ES-I3 (cell line): ENCODE results near the gene GBX1.

ENCODE experiments used
- H3K36me3 ChIP-seq: 2 replicates; pipeline ENCODE4 v1.6.1; 2013; ENCODE audit warnings: mild to moderate bottlenecking, low read length, control low read depth, moderate library complexity; ENCODE audit not compliant: insufficient read depth
- H3K4me1 ChIP-seq: 2 replicates; pipeline ENCODE4 v1.6.1; 2013; ENCODE audit warnings: mild to moderate bottlenecking, control low read depth, low read length; ENCODE audit not compliant: insufficient read depth
- H3K9ac ChIP-seq: 2 replicates; pipeline ENCODE4 v1.6.1; 2013; ENCODE audit warnings: low read depth, mild to moderate bottlenecking, low read length, moderate library complexity
- H3K9me3 ChIP-seq: 2 replicates; pipeline ENCODE4 v1.6.1; 2013; ENCODE audit warnings: mild to moderate bottlenecking, low read length, moderate library complexity; ENCODE audit not compliant: control insufficient read depth, insufficient read depth

Gene GBX1

GRCh38 chr7:151173386-151174245 lies 6.1 kb upstream of the GBX1 start:
- H3K36me3 ChIP-seq, result no peaks in the 10 kb centered on the region
- H3K9ac ChIP-seq, result no peak overlapping the region
- no peaks in the 10 kb centered on the region for H3K4me1 ChIP-seq

GRCh38 chr7:151172273-151173141 lies 5.0 kb upstream of the GBX1 start:
- H3K36me3 ChIP-seq, result no peaks in the 10 kb centered on the region
- H3K9me3 ChIP-seq, result no peaks in the 10 kb centered on the region; the same call in 1 of the 2 replicates

More at GRCh38 chr7:151173386-151174245, 6.1 kb upstream of the GBX1 start:
- H3K9me3 ChIP-seq, result no peaks in the 10 kb centered on the region; the same call in 1 of the 2 replicates

DNA sequence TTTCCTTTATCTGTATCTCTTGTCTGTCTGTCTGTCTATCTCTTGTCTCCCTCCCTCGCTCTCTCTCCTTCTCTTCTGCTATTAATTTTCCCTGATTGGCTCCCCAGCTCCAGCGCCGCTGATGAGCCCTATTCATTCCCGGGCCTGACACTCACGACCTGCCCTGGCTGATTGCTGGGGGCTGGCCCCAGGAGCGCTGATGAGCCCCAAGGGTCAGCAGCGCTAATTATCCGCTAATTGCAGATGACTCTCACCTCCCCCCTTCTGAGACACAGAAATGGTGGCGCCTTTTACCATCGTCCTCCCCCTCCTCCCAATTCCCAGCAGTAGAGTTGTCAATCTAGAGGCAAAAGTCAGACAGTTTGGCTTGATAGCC lies 1.3 kb upstream of the GBX1 start:
- Histone ChIP-seq H3K36me3 (no peaks in the 10 kb centered on the region), H3K4me1 (no peaks in the 10 kb centered on the region), H3K9me3 (no peaks in the 10 kb centered on the region; the same call in 1 of the 2 replicates), H3K9ac (peak overlapping the region; percentile 54; the same call in 1 of the 2 replicates)

More at GRCh38 chr7:151172273-151173141, 5.0 kb upstream of the GBX1 start:
- no peaks in the 10 kb centered on the region for H3K4me1 ChIP-seq
- no peak overlapping the region for H3K9ac ChIP-seq

GRCh38 chr7:151168003-151168786 lies 701 bp upstream of the GBX1 start:
- Histone ChIP-seq H3K9ac (peak overlapping the region; percentile 54; the same call in 1 of the 2 replicates), H3K36me3 (no peaks in the 10 kb centered on the region), H3K4me1 (no peaks in the 10 kb centered on the region), H3K9me3 (no peaks in the 10 kb centered on the region; the same call in 1 of the 2 replicates)

- no peaks in the 10 kb centered on the region for H3K36me3 ChIP-seq
- peak overlapping the region; percentile 54 for H3K9ac ChIP-seq
- no peaks in the 10 kb centered on the region for H3K4me1 ChIP-seq
- H3K9me3 ChIP-seq, result no peaks in the 10 kb centered on the region
These were observed 781 bp downstream of the GBX1 start for GRCh38 chr7:151166629-151167196.

DNA sequence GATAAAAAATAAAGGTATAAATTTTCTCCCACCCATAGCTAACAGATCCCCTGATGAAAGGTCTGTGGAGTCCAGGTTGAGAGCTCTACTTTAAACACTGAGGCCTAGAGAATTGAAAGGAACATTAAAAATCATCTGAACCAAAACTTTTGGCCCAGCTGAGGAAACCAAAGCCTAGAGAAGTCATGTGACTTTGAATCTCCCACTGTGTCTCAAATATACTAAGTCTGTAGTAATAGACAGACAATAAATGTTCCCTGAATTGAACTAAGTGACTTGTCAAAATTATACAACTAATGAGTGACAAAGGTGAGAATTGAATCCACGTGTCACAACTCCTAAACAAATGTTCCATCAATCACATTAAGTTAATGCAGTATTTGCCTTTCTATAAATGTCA lies 5.7 kb downstream of the GBX1 start:
- H3K4me1 ChIP-seq, result 0 out of 2 replicates have a peak, but pooled peaks cover 5% of the 10 kb centered on the region
- no peaks in the 10 kb centered on the region for H3K36me3 ChIP-seq
- H3K9ac ChIP-seq, result no peak overlapping the region
- no peaks in the 10 kb centered on the region for H3K9me3 ChIP-seq

- Histone ChIP-seq H3K36me3 (no peaks in the 10 kb centered on the region), H3K4me1 (0 out of 2 replicates have a peak, but pooled peaks cover 5% of the 10 kb centered on the region)
These were observed 9.7 kb downstream of the GBX1 start for GRCh38 chr7:151157645-151158329.

GRCh38 chr7:151152643-151153513 lies 14.6 kb downstream of the GBX1 start:
- Histone ChIP-seq H3K9me3 (no peaks in the 10 kb centered on the region), H3K4me1 (0 out of 2 replicates have a peak, but pooled peaks cover 5% of the 10 kb centered on the region), H3K9ac (no peak overlapping the region), H3K36me3 (no peaks in the 10 kb centered on the region)

More at GRCh38 chr7:151157645-151158329, 9.7 kb downstream of the GBX1 start:
- no peaks in the 10 kb centered on the region for H3K9me3 ChIP-seq
- H3K9ac ChIP-seq, result no peak overlapping the region

GRCh38 chr7:151150388-151150787 lies 17.1 kb downstream of the GBX1 start:
- no peaks in the 10 kb centered on the region for H3K9me3 ChIP-seq
- H3K9ac ChIP-seq, result no peak overlapping the region
- H3K36me3 ChIP-seq, result no peaks in the 10 kb centered on the region
- no peaks in the 10 kb centered on the region for H3K4me1 ChIP-seq

DNA sequence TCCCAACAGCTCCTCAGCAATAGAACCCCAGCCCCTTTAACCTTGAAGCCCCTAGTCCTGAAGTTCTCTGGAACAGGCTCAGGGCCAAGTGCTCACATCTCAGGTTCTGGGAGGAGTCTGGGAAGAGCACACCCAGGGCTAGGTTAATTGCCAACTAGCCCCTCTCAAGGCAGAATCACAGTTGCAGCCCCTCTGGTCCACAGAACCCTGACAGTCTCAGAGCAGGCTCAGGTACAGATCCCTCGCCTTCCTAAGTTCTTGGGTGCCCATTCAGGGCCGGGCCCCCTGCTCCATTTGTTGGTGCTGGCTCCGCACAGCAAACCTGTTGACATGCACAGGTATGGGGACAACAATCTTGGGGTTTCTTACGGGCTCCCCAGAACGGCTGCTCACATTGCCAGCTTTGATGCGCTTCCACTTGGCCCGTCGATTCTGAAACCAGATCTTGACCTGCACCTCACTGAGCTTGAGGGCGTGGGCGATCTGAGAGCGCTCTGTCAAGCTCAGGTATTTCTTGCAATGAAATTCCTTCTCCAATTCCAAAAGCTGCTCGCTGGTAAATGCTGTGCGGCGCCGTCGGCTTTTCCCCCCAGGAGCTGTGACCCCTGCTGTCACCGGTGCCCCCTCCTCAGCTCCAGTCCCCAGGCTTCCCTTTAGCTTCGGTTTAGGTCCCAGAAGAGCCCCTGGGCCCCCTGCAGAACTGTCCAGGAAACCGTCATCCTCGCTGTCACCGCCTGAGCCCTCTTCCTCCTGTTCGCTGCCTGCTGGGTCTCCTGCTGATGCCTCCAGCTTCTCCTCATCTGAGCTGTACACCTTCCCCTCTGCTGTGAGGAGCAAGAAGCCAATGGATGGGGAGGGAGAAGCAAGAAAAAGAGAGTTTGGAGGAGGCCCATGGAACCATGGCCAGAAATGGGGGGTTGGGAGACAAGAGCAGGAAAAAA lies 18.9 kb downstream of the GBX1 start:
- Histone ChIP-seq H3K36me3 (no peaks in the 10 kb centered on the region), H3K9ac (no peak overlapping the region), H3K9me3 (no peaks in the 10 kb centered on the region), H3K4me1 (no peaks in the 10 kb centered on the region)

- Histone ChIP-seq H3K36me3 (no peaks in the 10 kb centered on the region), H3K4me1 (no peaks in the 10 kb centered on the region), H3K9me3 (no peaks in the 10 kb centered on the region), H3K9ac (no peak overlapping the region)
These were observed 20.7 kb downstream of the GBX1 start for GRCh38 chr7:151146761-151147160.

DNA sequence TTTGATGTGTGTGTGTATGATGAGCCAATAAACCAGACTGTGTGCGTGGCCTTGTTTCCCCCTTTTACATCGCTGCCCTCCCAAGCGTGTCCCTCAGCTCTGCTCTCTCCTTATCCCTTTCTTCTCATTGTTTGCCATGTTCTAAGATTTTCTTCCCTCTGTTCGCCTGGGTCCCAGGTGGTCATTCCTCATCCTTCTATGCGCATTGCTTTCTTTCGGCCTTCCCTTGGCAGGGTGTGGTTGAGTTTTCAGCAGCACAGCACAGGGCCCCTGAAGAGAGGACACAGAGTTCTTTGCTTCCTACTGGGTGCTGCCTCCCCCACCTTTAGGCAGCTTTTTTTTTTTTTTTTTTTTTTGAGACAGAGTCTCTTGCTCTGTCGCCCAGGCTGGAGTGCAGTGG lies 23.1 kb downstream of the GBX1 start:
- Histone ChIP-seq H3K4me1 (no peaks in the 10 kb centered on the region; the same call in 1 of the 2 replicates), H3K36me3 (no peaks in the 10 kb centered on the region), H3K9ac (no peak overlapping the region), H3K9me3 (no peaks in the 10 kb centered on the region)
